Caco-2 (cell line): ENCODE data around the gene NASP. TPM values are rescaled to one million over a fixed set of nuclear protein-coding genes. Genes with fewer than 3 reads are reported as not detected.

Experiments
- BruUV-seq: library from RNA; stranded (reverse); fragments of 400-500 nt; replicated peaks from 2 replicates; lab custom pipeline; 2021; lab: Mats Ljungman, UMichigan
- CTCF ChIA-PET: fragments of 300-600 bp; sonication (Branson Sonifier 250); formaldehyde crosslinking; loops from one replicate; lab custom pipeline; 2022; ENCODE audit warnings: antibody characterized with exemption; lab: Charles Lee
- POLR2A ChIA-PET: fragments of 300-600 bp; sonication (Branson Sonifier 250); formaldehyde crosslinking; loops from one replicate; lab custom pipeline; 2022; ENCODE audit warnings: antibody characterized with exemption; lab: Charles Lee
- DNase-seq, 2 experiments: peaks; one replicate each; pipeline versions ENCODE4 v3.0.0 to v3.0.0-alpha.2; 2020 to 2022
- H3K27me3 ChIP-seq: replicated peaks from 2 replicates; pipeline ENCODE4 v1.6.0; 2011; ENCODE audit warnings: low read length; ENCODE audit not compliant: control insufficient read depth, insufficient read depth
- H3K36me3 ChIP-seq: 2 replicates; pipeline ENCODE4 v1.5.1; 2011; ENCODE audit warnings: low read length; ENCODE audit not compliant: control insufficient read depth, insufficient read depth
- H3K4me1 ChIP-seq: fragments of 250-450 bp; sonication (Bioruptor Pico); 2 replicates; pipeline ENCODE4 v1.5.1; 2020; ENCODE audit warnings: mild to moderate bottlenecking
- H3K4me3 ChIP-seq: 2 replicates; pipeline ENCODE4 v1.5.1; 2011; ENCODE audit warnings: low read depth, mild to moderate bottlenecking, control low read depth, low read length
- H3K9me3 ChIP-seq: fragments of 250-450 bp; sonication (Bioruptor Pico); 2 replicates; pipeline ENCODE4 v1.5.1; 2020; ENCODE audit warnings: mild to moderate bottlenecking, moderate library complexity
- H3K27ac Mint-ChIP-seq: one replicate; pipeline ENCODE4 v1.8.0; 2022; ENCODE audit warnings: mixed read lengths; ENCODE audit not compliant: unreplicated experiment
- H3K27me3 Mint-ChIP-seq: one replicate; pipeline ENCODE4 v1.8.0; 2022; ENCODE audit warnings: mixed read lengths; ENCODE audit not compliant: insufficient read depth, unreplicated experiment
- H3K36me3 Mint-ChIP-seq: one replicate; pipeline ENCODE4 v1.8.0; 2022; ENCODE audit warnings: mild to moderate bottlenecking, mixed read lengths; ENCODE audit not compliant: insufficient read depth, unreplicated experiment
- H3K4me1 Mint-ChIP-seq: one replicate; pipeline ENCODE4 v1.8.0; 2022; ENCODE audit warnings: low read depth, mixed read lengths; ENCODE audit not compliant: unreplicated experiment
- H3K4me3 Mint-ChIP-seq: one replicate; pipeline ENCODE4 v1.8.0; 2022; ENCODE audit warnings: mild to moderate bottlenecking, moderate library complexity, mixed read lengths; ENCODE audit not compliant: unreplicated experiment
- H3K9me3 Mint-ChIP-seq: one replicate; pipeline ENCODE4 v1.8.0; 2022; ENCODE audit warnings: mixed read lengths; ENCODE audit not compliant: unreplicated experiment
- intact Hi-C: fragments of 100-400 bp; cut with micrococcal nuclease; formaldehyde crosslinking; loops from one replicate; pipeline ENCODE4 v1.10.0; 2022; ENCODE audit not compliant: unreplicated experiment
- total RNA-seq: library from RNA; stranded (reverse); gene quantifications from 2 replicates; pipeline ENCODE4 v1.2.3, GENCODE V29; 2022
- TF ChIP-seq, protein P1 (sequence below), 2 experiments: fragments of 200-600 bp in 1 of 2; IDR thresholded peaks; 1 replicate in 1 of 2; 2 replicates in 1 of 2; pipeline versions ENCODE4 v1.5.1 to v1.8.0; 2011 to 2022; ENCODE audit warnings: antibody characterized with exemption in 1 of 2, control low read depth in 1 of 2, inconsistent platforms in 1 of 2, low read depth in 1 of 2, low read length in 1 of 2, mild to moderate bottlenecking in 1 of 2, moderate library complexity in 1 of 2; ENCODE audit not compliant: insufficient read depth in 1 of 2, severe bottlenecking in 1 of 2, unreplicated experiment in 1 of 2

The NASP gene
- total RNA-seq, 1 experiment from 2014 or later: 183 TPM

- Mint-ChIP-seq H3K4me1 (no peaks in the 10 kb centered on the region), H3K27ac (no peak overlapping the region), H3K4me3 (no peak overlapping the region), H3K36me3 (no peaks in the 10 kb centered on the region), H3K9me3 (no peaks in the 10 kb centered on the region), H3K27me3 (no peaks in the 10 kb centered on the region)
- H3K4me3 ChIP-seq: no peak overlapping the region
- H3K36me3 ChIP-seq: no peaks in the 10 kb centered on the region
- H3K4me1 ChIP-seq: peaks cover 1% of the 10 kb centered on the region; the same call in 1 of the 2 replicates
- TF ChIP-seq, protein P1, sequence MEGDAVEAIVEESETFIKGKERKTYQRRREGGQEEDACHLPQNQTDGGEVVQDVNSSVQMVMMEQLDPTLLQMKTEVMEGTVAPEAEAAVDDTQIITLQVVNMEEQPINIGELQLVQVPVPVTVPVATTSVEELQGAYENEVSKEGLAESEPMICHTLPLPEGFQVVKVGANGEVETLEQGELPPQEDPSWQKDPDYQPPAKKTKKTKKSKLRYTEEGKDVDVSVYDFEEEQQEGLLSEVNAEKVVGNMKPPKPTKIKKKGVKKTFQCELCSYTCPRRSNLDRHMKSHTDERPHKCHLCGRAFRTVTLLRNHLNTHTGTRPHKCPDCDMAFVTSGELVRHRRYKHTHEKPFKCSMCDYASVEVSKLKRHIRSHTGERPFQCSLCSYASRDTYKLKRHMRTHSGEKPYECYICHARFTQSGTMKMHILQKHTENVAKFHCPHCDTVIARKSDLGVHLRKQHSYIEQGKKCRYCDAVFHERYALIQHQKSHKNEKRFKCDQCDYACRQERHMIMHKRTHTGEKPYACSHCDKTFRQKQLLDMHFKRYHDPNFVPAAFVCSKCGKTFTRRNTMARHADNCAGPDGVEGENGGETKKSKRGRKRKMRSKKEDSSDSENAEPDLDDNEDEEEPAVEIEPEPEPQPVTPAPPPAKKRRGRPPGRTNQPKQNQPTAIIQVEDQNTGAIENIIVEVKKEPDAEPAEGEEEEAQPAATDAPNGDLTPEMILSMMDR (IDR thresholded peaks at IDR 0.05; ENCODE audit: insufficient read depth in 1 of 2, low read depth in 1 of 2, low read length in 1 of 2, severe bottlenecking in 1 of 2, unreplicated experiment in 1 of 2): no peak
- CTCF ChIA-PET: interaction anchor here (0.6 kb wide), 2 partner anchors 65 to 154 kb away, joined by 3 read pairs; no protein-coding TSS in a partner anchor
- intact Hi-C loops: no loop called here
- no peak for DNase-seq
- H3K27me3 ChIP-seq: no peaks in the 10 kb centered on the region
- no TSS peak for BruUV-seq
- no peaks in the 10 kb centered on the region for H3K9me3 ChIP-seq
- POLR2A ChIA-PET: interaction anchor here (1.4 kb wide), 1 partner anchor 15 kb away, joined by 3 read pairs; the partner anchor contains the start of gene PRDX1
Measured at GRCh38 chr1:45536886-45537285, 47.0 kb upstream of the NASP start.

DNA sequence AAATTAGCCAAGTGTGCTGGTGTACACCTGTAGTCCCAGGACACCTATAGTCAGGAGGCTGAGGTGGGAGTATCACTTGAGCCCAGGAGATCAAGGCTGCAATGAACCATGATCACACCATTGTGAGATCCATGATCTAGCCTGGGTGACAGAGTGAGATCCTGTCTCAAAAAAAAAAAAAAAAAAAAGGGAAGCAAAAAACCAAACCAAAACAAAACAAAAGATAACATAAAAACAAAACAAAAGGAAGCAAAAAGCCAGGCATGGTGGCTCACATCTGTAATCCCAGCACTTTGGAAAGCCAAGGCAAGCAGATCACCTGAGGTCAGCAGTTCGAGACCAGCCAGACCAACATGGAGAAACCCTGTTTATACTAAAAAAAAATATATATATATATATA is 42.6 kb upstream of the NASP start:
- Mint-ChIP-seq H3K27me3 (no peaks in the 10 kb centered on the region), H3K27ac (peak overlapping the region; percentile 49), H3K4me3 (no peak overlapping the region), H3K9me3 (no peaks in the 10 kb centered on the region), H3K36me3 (peaks cover 4% of the 10 kb centered on the region), H3K4me1 (peaks cover 14% of the 10 kb centered on the region)
- TF ChIP-seq, protein P1 (IDR thresholded peaks at IDR 0.05; ENCODE audit: insufficient read depth in 1 of 2, low read depth in 1 of 2, low read length in 1 of 2, severe bottlenecking in 1 of 2, unreplicated experiment in 1 of 2): no peak
- H3K36me3 ChIP-seq: no peaks in the 10 kb centered on the region
- BruUV-seq: no TSS peak
- ChIA-PET CTCF (interaction anchor here (1.4 kb wide), 1 partner anchor 10 kb away, joined by 4 read pairs; the partner anchor contains the start of gene AKR1A1), POLR2A (interaction anchor here (0.6 kb wide), 1 partner anchor 19 kb away, joined by 4 read pairs; the partner anchor contains the start of gene PRDX1)
- intact Hi-C loops: no loop called here
- H3K4me1 ChIP-seq: peaks cover 10% of the 10 kb centered on the region; the same call in 1 of the 2 replicates
- H3K9me3 ChIP-seq: no peaks in the 10 kb centered on the region
- H3K27me3 ChIP-seq: no peaks in the 10 kb centered on the region
- no peak for DNase-seq
- H3K4me3 ChIP-seq: no peak overlapping the region

- Mint-ChIP-seq H3K4me1 (peaks cover 14% of the 10 kb centered on the region), H3K4me3 (no peak overlapping the region), H3K27ac (no peak overlapping the region), H3K27me3 (no peaks in the 10 kb centered on the region), H3K36me3 (peaks cover 4% of the 10 kb centered on the region), H3K9me3 (no peaks in the 10 kb centered on the region)
- POLR2A ChIA-PET: interaction anchor here (0.6 to 1.3 kb wide), 3 partner anchors 8 to 44 kb away, joined by 3 to 14 read pairs (median 8); partner anchors contain the start of genes AKR1A1 and PRDX1
- H3K27me3 ChIP-seq: no peaks in the 10 kb centered on the region
- DNase-seq: peak; percentile 64 to 78
- H3K36me3 ChIP-seq: no peaks in the 10 kb centered on the region
- no peaks in the 10 kb centered on the region for H3K9me3 ChIP-seq
- H3K4me3 ChIP-seq: no peak overlapping the region
- peaks cover 10% of the 10 kb centered on the region; the same call in 1 of the 2 replicates for H3K4me1 ChIP-seq
- intact Hi-C loops: loop anchor here (1.0 kb wide), 1 partner anchor 8 kb away; the partner anchor contains the start of gene AKR1A1
- CTCF ChIA-PET: interaction anchor here (1.4 kb wide), 1 partner anchor 8 kb away, joined by 4 read pairs; the partner anchor contains the start of gene AKR1A1
- TF ChIP-seq, protein P1 (IDR thresholded peaks at IDR 0.05; ENCODE audit: insufficient read depth in 1 of 2, low read depth in 1 of 2, low read length in 1 of 2, severe bottlenecking in 1 of 2, unreplicated experiment in 1 of 2): no peak
- BruUV-seq: no TSS peak
Measured at GRCh38 chr1:45542591-45542990, 41.2 kb upstream of the NASP start.
